ENCODE results near the gene GFPT1.

- TF ChIP-seq RAD21 (IDR thresholded peaks at IDR 0.05), result no peak
- no peak for TF ChIP-seq CTCF (IDR thresholded peaks at IDR 0.05; ENCODE audit: low read depth, low read length, missing input control)
- TF ChIP-seq ZBTB33 (IDR thresholded peaks at IDR 0.05), result no peak
- no peak for TF ChIP-seq MAX (IDR thresholded peaks at IDR 0.05)
- no peak for TF ChIP-seq EGR1 (IDR thresholded peaks at IDR 0.05; ENCODE audit: low read depth in 2 of 2)
- TF ChIP-seq, protein P1, sequence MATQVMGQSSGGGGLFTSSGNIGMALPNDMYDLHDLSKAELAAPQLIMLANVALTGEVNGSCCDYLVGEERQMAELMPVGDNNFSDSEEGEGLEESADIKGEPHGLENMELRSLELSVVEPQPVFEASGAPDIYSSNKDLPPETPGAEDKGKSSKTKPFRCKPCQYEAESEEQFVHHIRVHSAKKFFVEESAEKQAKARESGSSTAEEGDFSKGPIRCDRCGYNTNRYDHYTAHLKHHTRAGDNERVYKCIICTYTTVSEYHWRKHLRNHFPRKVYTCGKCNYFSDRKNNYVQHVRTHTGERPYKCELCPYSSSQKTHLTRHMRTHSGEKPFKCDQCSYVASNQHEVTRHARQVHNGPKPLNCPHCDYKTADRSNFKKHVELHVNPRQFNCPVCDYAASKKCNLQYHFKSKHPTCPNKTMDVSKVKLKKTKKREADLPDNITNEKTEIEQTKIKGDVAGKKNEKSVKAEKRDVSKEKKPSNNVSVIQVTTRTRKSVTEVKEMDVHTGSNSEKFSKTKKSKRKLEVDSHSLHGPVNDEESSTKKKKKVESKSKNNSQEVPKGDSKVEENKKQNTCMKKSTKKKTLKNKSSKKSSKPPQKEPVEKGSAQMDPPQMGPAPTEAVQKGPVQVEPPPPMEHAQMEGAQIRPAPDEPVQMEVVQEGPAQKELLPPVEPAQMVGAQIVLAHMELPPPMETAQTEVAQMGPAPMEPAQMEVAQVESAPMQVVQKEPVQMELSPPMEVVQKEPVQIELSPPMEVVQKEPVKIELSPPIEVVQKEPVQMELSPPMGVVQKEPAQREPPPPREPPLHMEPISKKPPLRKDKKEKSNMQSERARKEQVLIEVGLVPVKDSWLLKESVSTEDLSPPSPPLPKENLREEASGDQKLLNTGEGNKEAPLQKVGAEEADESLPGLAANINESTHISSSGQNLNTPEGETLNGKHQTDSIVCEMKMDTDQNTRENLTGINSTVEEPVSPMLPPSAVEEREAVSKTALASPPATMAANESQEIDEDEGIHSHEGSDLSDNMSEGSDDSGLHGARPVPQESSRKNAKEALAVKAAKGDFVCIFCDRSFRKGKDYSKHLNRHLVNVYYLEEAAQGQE (IDR thresholded peaks at IDR 0.05), result no peak
- TF ChIP-seq JUND (IDR thresholded peaks at IDR 0.05), result no peak
- TF ChIP-seq SP1 (IDR thresholded peaks at IDR 0.05), result no peak
- no peak for TF ChIP-seq TAF1 (conservative IDR thresholded peaks at IDR 0.05)
- no peak for TF ChIP-seq FOXA1 (IDR thresholded peaks at IDR 0.05)
Measured at GRCh38 chr2:69380072-69380917, 6.7 kb downstream of the GFPT1 start.

Measured in liver (tissue), 3 donors.